Activated CD8-positive, alpha-beta memory T cell treated with anti-CD3 and anti-CD28 coated beads, Interleukin-2, amount 10 ng/mL, durations not matched to agents 7 days and 5 days (primary cell): ENCODE results near the gene CKM. TPM values are rescaled to one million over a fixed set of nuclear protein-coding genes. Genes with fewer than 3 reads are reported as not detected.
"Not testable (repeated sequence)": the region's sequence is repeated elsewhere in the genome, so short reads cannot be mapped to it uniquely, and the experiment has no call there.

Source experiments
- ATAC-seq: fragments of 150-1000 bp; cut with Tn5 transposase; one replicate; pipeline ENCODE4 v1.10.0; 2021; ENCODE audit warnings: moderate library complexity
- CTCF ChIA-PET: fragments of 350-600 bp; sonication (Branson Sonifier 250); formaldehyde crosslinking; loops from one replicate; lab custom pipeline; 2021; ENCODE audit warnings: antibody characterized with exemption; lab: Charles Lee
- DNase-seq: peaks from one replicate; pipeline ENCODE4 v3.0.0-alpha.2; 2020
- H3K27ac Mint-ChIP-seq: one replicate; pipeline ENCODE4 v1.8.0; 2021; ENCODE audit warnings: mild to moderate bottlenecking, mixed read lengths
- H3K27me3 Mint-ChIP-seq: one replicate; pipeline ENCODE4 v1.8.0; 2021; ENCODE audit warnings: mixed read lengths
- H3K36me3 Mint-ChIP-seq: one replicate; pipeline ENCODE4 v1.8.0; 2021; ENCODE audit warnings: mild to moderate bottlenecking, mixed read lengths
- H3K4me1 Mint-ChIP-seq: one replicate; pipeline ENCODE4 v1.8.0; 2021; ENCODE audit warnings: mixed read lengths
- H3K4me3 Mint-ChIP-seq: one replicate; pipeline ENCODE4 v1.8.0; 2021; ENCODE audit warnings: mild to moderate bottlenecking, moderate library complexity, mixed read lengths
- H3K9me3 Mint-ChIP-seq: one replicate; pipeline ENCODE4 v1.8.0; 2022; ENCODE audit warnings: low read depth, mixed read lengths
- total RNA-seq, 2 experiments: library from RNA; stranded (reverse); gene quantifications; one replicate each; pipeline ENCODE4 v1.2.3, GENCODE V29; 2021

CKM gene
- total RNA-seq, 2 experiments from 2014 or later, result not detected

DNA sequence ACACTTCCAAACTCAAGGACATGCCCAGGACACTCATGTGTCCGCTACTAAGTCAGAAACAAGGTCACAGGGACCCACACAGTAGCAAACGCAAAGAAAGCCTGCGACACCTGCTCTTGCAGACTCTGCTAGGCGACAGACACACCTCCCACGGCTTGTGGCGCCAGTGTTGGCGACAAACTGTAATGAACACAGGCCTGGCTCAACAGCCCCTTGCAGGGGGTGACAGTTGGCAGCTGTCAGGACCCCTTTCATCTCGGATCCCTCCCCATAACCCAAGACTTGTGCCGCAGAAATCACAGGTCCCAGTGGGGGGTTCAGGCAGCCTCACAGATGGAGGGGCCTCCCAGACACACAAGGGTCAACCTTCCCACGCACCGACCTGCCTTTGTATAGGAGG lies 364 bp downstream of the CKM start:
- H3K4me3 Mint-ChIP-seq, result no peak overlapping the region

DNA sequence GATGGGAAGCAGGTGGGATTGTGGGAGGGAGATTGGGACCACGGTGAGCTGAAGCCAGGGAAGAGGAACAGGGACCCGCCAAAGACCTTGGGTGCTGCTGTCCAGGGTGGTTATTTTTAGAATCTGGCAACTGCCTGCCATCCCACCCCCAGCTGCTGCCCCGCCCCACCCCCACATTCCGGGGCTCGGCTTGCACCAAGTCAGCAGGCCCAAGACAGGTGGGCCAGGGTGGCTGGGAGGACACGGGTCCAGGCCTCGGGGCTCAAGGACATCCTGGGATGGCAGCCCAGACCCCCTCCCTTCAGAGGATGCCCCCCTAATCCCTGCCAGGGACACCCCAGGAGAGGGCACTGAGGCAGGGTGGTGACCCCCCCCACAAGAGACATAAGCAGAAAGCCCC lies 827 bp downstream of the CKM start:
- peaks cover 33% of the 10 kb centered on the region for H3K27me3 Mint-ChIP-seq
- H3K9me3 Mint-ChIP-seq, result no peaks in the 10 kb centered on the region
- H3K4me1 Mint-ChIP-seq, result peaks cover 3% of the 10 kb centered on the region
- no peak for DNase-seq
- H3K4me3 Mint-ChIP-seq, result no peak overlapping the region
- H3K36me3 Mint-ChIP-seq, result no peaks in the 10 kb centered on the region
- H3K27ac Mint-ChIP-seq, result no peak overlapping the region
- CTCF ChIA-PET, result interaction anchor here (1.9 kb wide), 1 partner anchor 17 kb away, joined by 5 read pairs; no protein-coding TSS in a partner anchor
- ATAC-seq, result no peak

More for the DNA sequence above, 364 bp downstream of the CKM start:
- Mint-ChIP-seq H3K36me3 (no peaks in the 10 kb centered on the region), H3K27ac (no peak overlapping the region), H3K27me3 (peaks cover 32% of the 10 kb centered on the region), H3K9me3 (no peaks in the 10 kb centered on the region), H3K4me1 (peaks cover 3% of the 10 kb centered on the region)
- no peak for ATAC-seq
- CTCF ChIA-PET, result no interaction called here
- no peak for DNase-seq

DNA sequence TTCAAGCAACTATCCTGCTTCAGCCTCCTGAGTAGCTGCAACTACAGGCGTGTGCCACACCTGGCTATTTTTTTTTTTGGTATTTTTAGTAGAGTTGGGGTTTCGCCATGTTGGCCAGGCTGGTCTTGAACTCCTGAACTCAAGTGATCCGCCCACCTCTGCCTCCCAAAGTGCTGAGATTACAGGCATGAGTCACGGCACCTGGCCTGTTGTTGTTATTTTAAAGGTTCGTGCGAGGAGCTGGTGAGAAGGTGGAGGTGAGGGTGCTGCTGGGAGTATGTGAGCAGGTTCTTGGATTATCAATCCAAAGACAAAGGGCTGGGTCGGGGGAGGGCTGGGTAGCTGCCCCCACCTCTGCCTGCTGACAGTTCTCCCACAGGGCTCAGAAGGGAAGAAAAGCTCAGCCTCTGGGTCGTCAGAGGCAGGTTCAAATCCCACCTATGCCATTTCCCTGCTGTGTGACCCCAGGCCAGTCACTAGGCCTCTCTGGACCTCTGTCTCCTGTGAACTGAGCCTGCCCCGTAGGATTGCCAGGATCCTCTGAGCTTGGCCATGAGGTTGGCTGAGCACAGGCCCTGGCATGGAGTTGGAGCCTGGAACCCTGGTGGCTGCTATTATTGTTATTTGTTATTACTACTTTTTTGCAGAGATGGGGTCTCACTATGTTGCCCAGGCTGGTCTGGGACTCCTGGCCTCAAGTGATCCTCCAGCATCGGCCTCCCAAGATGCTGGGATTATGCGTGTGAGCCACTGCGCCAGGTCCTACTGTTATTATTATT lies 1.5 kb downstream of the CKM start:
- CTCF ChIA-PET, result interaction anchor here (1.9 kb wide), 1 partner anchor 17 kb away, joined by 5 read pairs; no protein-coding TSS in a partner anchor
- H3K27me3 Mint-ChIP-seq, result peaks cover 39% of the 10 kb centered on the region
- no peak overlapping the region for H3K4me3 Mint-ChIP-seq
- no peaks in the 10 kb centered on the region for H3K9me3 Mint-ChIP-seq
- no peak overlapping the region for H3K27ac Mint-ChIP-seq
- H3K36me3 Mint-ChIP-seq, result no peaks in the 10 kb centered on the region
- DNase-seq (no peak), ATAC-seq (no peak)
- no peaks in the 10 kb centered on the region for H3K4me1 Mint-ChIP-seq

DNA sequence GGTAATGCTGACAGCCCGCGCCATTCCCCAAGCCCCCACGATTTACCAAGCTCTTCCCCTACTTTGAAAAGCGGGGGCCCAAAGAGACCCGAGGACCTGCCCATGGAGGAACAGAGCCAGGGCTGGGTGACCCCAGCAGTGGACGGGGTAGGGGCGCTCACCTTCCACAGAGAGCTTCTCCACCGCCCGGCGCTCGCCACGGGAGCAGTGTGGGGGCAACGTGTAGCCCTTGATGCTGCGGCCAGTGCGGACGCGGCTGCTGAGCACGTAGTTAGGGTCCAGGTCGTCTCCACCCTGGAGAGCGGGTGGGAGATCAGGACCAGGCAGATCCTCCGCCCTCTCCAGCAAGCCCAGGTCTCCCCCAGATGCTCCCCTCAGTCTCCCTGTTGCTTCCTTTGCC lies 7.4 kb downstream of the CKM start:
- H3K4me3 Mint-ChIP-seq, result no peak overlapping the region
- no peak for DNase-seq
- H3K27me3 Mint-ChIP-seq, result peaks cover 29% of the 10 kb centered on the region
- H3K4me1 Mint-ChIP-seq, result no peaks in the 10 kb centered on the region
- CTCF ChIA-PET, result interaction anchor here (0.6 to 2.0 kb wide), 2 partner anchors 17 to 24 kb away, joined by 3 to 4 read pairs; no protein-coding TSS in a partner anchor
- no peaks in the 10 kb centered on the region for H3K9me3 Mint-ChIP-seq
- H3K27ac Mint-ChIP-seq, result no peak overlapping the region
- ATAC-seq, result no peak
- no peaks in the 10 kb centered on the region for H3K36me3 Mint-ChIP-seq

DNA sequence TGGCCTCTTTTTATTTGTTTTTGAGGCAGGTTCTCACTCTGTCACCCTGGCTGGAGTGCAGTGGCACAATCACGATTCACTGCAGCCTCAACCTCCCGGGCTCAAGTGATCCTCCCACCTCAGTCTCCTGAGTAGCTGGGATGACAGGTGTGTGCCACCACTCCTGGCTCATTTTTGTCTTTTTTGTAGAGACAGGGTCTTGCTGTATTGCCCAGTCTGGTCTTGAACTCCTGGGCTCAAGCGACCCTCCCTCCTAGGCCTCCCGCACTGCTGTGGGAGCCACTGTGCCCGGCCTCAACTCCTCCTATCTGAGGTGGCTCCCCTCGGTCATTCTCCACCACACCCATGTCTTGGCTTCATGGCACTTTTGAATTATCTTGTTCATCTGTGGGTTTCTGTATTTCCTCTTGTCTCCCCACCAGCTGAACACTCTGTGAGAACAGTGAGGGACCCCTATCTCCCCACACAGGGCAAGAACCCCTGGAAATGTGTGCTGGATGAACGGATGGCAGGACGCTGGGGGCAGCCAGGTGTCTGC lies 7.9 kb downstream of the CKM start:
- no peak for ATAC-seq
- Mint-ChIP-seq H3K9me3 (no peaks in the 10 kb centered on the region), H3K36me3 (no peaks in the 10 kb centered on the region), H3K27ac (no peak overlapping the region), H3K4me1 (no peaks in the 10 kb centered on the region), H3K4me3 (no peak overlapping the region), H3K27me3 (peaks cover 29% of the 10 kb centered on the region)
- CTCF ChIA-PET, result interaction anchor here (0.6 to 2.0 kb wide), 2 partner anchors 18 to 24 kb away, joined by 3 to 4 read pairs; no protein-coding TSS in a partner anchor
- DNase-seq, result no peak

DNA sequence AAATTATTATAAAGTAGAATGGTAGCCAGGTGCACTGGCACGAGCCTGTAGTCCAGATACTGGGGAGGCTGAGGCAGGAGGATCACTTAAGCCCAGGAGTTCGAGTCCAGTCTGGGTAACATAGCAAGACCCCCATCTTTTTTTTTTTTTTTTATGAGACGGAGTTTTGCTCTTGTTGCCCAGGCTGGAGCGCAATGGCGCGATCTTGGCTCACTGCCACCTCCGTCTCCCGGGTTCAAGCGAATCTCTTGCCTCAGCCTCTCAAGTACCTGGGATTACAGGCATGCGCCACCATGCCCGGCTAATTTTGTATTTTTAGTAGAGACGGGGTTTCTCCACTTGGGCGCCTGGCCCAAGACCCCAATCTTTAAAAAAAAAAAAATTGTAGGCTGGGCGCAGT lies 10.4 kb downstream of the CKM start:
- H3K27ac Mint-ChIP-seq, ATAC-seq, H3K4me3 Mint-ChIP-seq, H3K36me3 Mint-ChIP-seq, DNase-seq, H3K4me1 Mint-ChIP-seq, CTCF ChIA-PET, H3K9me3 Mint-ChIP-seq: not testable (repeated sequence)
- H3K27me3 Mint-ChIP-seq, result peaks cover 26% of the 10 kb centered on the region

DNA sequence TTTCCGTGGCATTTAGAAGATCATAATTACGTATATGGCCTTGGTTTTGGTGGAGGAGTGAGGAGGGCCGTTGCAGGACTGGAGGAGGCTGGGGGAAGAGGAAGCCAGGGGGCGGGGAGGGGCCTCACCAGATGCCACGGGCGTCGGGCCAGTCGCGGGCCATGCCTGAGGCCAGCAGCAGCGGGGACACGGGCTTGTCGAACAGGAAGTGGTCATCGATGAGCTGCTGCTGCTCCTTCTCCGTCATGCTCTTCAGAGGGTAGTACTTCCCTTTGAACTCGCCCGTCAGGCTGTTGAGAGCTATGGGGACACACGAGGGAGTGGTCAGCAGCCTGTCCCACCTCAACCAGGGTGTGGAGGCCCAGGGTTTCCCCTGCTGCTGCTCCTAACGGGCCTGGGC lies 11.1 kb downstream of the CKM start:
- Mint-ChIP-seq H3K9me3 (no peaks in the 10 kb centered on the region), H3K36me3 (no peaks in the 10 kb centered on the region), H3K4me1 (no peaks in the 10 kb centered on the region), H3K27ac (no peak overlapping the region), H3K27me3 (peaks cover 22% of the 10 kb centered on the region), H3K4me3 (no peak overlapping the region)
- CTCF ChIA-PET, result no interaction called here
- ATAC-seq (no peak), DNase-seq (no peak)

DNA sequence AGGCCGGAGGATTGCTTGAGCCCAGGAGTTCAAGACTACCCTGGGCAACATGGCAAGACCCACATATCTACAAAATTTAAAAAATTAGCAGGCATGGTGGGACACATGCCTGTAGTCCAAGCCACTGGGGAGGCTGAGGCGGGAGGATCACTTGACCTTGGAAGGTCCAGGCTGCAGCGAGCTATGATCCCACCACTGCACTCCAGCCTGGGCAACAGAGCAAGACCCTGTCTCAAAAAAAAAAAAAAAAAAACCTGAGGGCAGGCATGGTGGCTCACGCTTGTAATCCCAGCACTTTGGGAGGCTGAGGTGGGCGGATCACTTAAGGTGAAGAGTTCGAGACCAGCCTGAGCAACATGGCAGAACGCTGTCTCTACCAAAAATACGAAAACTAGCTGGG lies 13.4 kb downstream of the CKM start:
- H3K36me3 Mint-ChIP-seq, H3K4me3 Mint-ChIP-seq, H3K9me3 Mint-ChIP-seq, DNase-seq, ATAC-seq, H3K4me1 Mint-ChIP-seq, H3K27ac Mint-ChIP-seq: not testable (repeated sequence)
- H3K27me3 Mint-ChIP-seq, result peaks cover 10% of the 10 kb centered on the region
- CTCF ChIA-PET, result interaction anchor here (0.5 kb wide), 1 partner anchor 126 kb away, joined by 3 read pairs; no protein-coding TSS in a partner anchor

DNA sequence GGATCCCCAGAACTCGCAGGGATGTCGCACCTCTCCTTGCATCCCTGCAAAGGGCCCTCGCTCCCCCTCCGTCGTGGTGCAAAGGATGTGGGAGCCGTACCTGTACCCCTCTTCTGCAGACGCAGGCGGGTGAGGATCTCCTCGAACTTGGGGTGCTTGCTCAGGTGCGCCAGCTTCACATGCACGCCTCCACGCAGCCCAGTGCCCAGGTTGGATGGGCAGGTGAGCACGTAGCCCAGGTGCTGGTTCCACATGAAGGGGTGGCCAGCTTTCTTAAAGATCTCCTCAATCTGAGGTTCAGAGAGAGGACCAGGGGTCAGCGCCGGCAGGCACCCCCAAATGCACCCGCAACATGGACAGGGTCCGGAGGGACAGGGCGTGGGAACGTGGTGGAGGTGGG lies 15.3 kb downstream of the CKM start:
- H3K27ac Mint-ChIP-seq, result no peak overlapping the region
- no peak overlapping the region for H3K4me3 Mint-ChIP-seq
- no peaks in the 10 kb centered on the region for H3K4me1 Mint-ChIP-seq
- H3K27me3 Mint-ChIP-seq, result no peaks in the 10 kb centered on the region
- H3K9me3 Mint-ChIP-seq, result no peaks in the 10 kb centered on the region
- DNase-seq, result no peak
- CTCF ChIA-PET, result interaction anchor here (0.6 kb wide), 1 partner anchor 50 kb away, joined by 3 read pairs; no protein-coding TSS in a partner anchor
- H3K36me3 Mint-ChIP-seq, result no peaks in the 10 kb centered on the region
- ATAC-seq, result no peak

DNA sequence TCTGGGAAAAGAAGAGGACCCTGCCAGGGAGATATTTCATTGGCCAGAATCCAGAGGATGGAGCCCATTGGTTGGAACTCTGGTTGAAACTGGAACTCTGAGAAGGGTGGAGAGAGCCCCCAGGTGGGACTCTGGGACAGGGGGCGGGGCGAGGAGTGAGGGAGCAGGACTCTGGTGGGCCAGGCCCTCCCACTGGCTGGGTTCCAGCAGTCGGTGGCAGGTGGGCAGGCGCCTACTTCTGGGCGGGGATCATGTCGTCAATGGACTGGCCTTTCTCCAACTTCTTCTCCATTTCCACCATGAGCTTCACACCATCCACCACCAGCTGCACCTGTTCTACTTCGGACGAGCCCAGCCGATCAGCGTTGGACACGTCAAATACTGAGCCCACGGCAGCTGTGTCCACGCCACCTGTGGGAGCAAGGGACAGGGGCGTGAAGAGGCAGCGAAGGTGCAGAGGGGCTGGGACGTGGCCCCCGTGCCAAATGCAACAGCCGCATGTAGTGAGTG lies 16.1 kb downstream of the CKM start:
- H3K27me3 Mint-ChIP-seq, result no peaks in the 10 kb centered on the region
- CTCF ChIA-PET, result interaction anchor here (0.6 kb wide), 1 partner anchor 50 kb away, joined by 3 read pairs; no protein-coding TSS in a partner anchor
- H3K9me3 Mint-ChIP-seq, result no peaks in the 10 kb centered on the region

DNA sequence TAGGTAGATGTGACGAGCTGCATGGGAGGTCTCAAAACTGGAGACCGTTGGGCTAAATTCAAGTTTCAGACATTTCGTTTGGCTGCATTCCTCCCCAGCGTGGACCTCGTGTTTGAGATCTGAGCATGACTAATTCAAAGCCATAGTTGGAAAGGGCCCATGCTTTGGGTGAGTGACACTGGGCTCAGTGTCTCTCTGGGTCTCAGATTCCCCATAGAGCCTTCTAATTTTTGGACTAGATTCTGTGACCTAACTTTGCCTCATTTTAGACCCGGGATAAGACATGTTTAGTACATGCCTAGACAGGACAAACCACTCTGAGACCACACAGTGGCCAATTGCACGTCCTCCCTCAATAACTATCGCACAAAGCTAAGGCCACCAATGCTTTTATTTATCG lies 16.6 kb downstream of the CKM start:
- CTCF ChIA-PET, result no interaction called here
- DNase-seq (no peak), ATAC-seq (no peak)
- H3K9me3 Mint-ChIP-seq, result no peaks in the 10 kb centered on the region
- no peaks in the 10 kb centered on the region for H3K36me3 Mint-ChIP-seq
- H3K4me1 Mint-ChIP-seq, result no peaks in the 10 kb centered on the region
- H3K4me3 Mint-ChIP-seq, result no peak overlapping the region
- H3K27ac Mint-ChIP-seq, result no peak overlapping the region
- H3K27me3 Mint-ChIP-seq, result no peaks in the 10 kb centered on the region

More for the DNA sequence above, 16.1 kb downstream of the CKM start:
- DNase-seq (no peak), ATAC-seq (no peak)
- Mint-ChIP-seq H3K4me3 (no peak overlapping the region), H3K27ac (no peak overlapping the region), H3K36me3 (no peaks in the 10 kb centered on the region), H3K4me1 (no peaks in the 10 kb centered on the region)

DNA sequence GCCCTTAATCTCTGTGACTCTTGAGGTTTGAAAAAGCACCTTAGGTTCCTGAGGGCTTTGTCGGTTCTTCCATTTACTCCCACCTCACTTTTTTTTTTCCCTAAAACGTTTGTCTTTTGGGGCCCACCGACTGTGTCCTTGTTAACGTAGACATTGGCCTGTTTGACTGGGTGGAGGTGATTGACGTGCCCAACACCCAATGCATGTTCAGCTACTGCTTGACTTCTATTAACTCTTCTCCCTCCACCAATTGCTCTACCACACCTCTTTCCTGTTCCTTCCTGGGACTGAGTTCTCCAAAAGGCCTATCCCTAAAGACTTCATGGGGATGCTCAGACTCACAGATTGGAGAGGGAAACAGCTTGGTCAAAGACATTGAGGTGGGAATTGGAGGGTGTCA lies 17.3 kb downstream of the CKM start:
- no peaks in the 10 kb centered on the region for H3K27me3 Mint-ChIP-seq
- H3K36me3 Mint-ChIP-seq, result no peaks in the 10 kb centered on the region
- H3K4me3 Mint-ChIP-seq, result no peak overlapping the region
- CTCF ChIA-PET, result no interaction called here
- H3K4me1 Mint-ChIP-seq, result no peaks in the 10 kb centered on the region
- DNase-seq (no peak), ATAC-seq (no peak)
- no peak overlapping the region for H3K27ac Mint-ChIP-seq
- no peaks in the 10 kb centered on the region for H3K9me3 Mint-ChIP-seq

DNA sequence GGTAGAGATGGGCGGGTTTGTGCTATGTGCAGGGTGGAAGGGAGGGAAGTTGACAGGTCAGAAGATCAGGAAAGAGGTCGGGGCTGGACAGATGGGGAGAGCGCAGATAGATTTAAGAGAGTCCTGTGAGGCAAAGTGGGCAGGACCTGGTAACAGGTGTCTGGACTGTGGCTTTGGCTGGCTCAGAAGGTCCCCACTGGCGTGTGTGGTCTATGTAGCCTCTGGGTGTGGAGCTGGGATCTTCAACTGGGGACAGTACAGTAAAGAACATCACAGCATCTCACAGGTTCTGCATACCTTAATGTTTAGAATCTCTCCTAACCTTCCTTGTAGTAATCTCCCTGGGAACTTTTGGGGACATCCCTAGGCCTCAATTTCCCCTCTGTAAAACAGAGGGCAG lies 17.7 kb downstream of the CKM start:
- Mint-ChIP-seq H3K27ac (no peak overlapping the region), H3K27me3 (no peaks in the 10 kb centered on the region), H3K4me1 (no peaks in the 10 kb centered on the region), H3K36me3 (no peaks in the 10 kb centered on the region), H3K4me3 (no peak overlapping the region), H3K9me3 (no peaks in the 10 kb centered on the region)
- DNase-seq (no peak), ATAC-seq (no peak)
- CTCF ChIA-PET, result no interaction called here
